Central memory CD8-positive, alpha-beta T cell (primary cell): Measurements from ENCODE around the gene MEGF6.

Experiments
- ATAC-seq: fragments of 150-1000 bp; cut with Tn5 transposase; replicated peaks from 2 replicates; pipeline ENCODE4 v1.10.0; 2022; ENCODE audit warnings: mild to moderate bottlenecking, moderate FRiP score, moderate number of reproducible peaks; ENCODE audit not compliant: poor library complexity, severe bottlenecking; ENCODE audit errors: extremely low read depth
- DNase-seq, 2 donors: peaks; one replicate each; pipeline ENCODE4 v3.0.0; 2021; ENCODE audit warnings: low spot score in 2 of 2
- H3K27ac Mint-ChIP-seq: one replicate; pipeline ENCODE4 v1.8.0; 2022; ENCODE audit warnings: low read depth, mild to moderate bottlenecking, moderate library complexity, mixed read lengths
- H3K27me3 Mint-ChIP-seq: one replicate; pipeline ENCODE4 v1.8.0; 2022; ENCODE audit warnings: mixed read lengths
- H3K36me3 Mint-ChIP-seq: one replicate; pipeline ENCODE4 v1.8.0; 2022; ENCODE audit warnings: mild to moderate bottlenecking, moderate library complexity, mixed read lengths; ENCODE audit not compliant: insufficient read depth
- H3K4me1 Mint-ChIP-seq: one replicate; pipeline ENCODE4 v1.8.0; 2022; ENCODE audit warnings: mixed read lengths
- H3K4me3 Mint-ChIP-seq: one replicate; pipeline ENCODE4 v1.8.0; 2022; ENCODE audit warnings: mild to moderate bottlenecking, moderate library complexity, mixed read lengths
- H3K9me3 Mint-ChIP-seq: one replicate; pipeline ENCODE4 v1.8.0; 2022; ENCODE audit warnings: mixed read lengths

Gene MEGF6

DNA sequence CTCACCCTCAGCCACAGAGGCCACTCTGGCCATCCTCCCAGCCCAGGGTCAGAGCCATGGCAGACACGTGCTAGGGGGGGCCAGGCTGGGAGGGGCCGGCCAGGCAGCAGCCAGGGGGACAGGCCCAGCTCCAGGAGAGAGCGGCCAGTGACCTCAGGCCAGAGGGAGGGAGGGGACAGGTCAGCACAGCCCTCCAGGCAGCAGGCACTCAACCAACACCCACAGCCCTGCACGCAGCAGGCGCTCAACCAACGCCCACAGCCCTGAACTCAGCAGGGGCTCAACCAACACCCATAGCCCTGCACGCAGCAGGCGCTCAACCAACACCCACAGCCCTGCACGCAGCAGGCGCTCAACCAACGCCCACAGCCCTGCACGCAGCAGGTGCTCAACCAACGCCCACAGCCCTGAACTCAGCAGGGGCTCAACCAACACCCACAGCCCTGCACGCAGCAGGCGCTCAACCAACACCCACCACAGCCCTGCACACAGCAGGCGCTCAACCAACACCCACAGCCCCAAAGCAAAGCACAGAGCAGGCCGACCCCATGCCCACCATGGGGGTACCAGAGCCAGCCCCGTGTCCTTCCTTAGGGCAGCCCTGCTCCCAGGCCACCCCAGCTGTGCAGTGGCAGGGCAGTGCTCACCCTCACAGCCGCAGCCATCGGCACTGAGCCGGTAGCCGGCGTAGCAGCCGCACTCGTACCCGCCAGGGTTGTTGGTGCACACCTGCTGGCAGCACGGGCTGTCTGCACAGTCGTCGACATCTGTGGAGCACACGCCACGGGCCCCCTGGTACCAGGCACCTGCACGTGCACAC is 101.0 kb downstream of the MEGF6 start:
- no peak for ATAC-seq
- no peaks in the 10 kb centered on the region for H3K36me3 Mint-ChIP-seq
- no peaks in the 10 kb centered on the region for H3K27me3 Mint-ChIP-seq
- H3K27ac Mint-ChIP-seq: no peak overlapping the region
- no peak overlapping the region for H3K4me3 Mint-ChIP-seq
- DNase-seq: no peak
- no peaks in the 10 kb centered on the region for H3K4me1 Mint-ChIP-seq
- no peaks in the 10 kb centered on the region for H3K9me3 Mint-ChIP-seq

DNA sequence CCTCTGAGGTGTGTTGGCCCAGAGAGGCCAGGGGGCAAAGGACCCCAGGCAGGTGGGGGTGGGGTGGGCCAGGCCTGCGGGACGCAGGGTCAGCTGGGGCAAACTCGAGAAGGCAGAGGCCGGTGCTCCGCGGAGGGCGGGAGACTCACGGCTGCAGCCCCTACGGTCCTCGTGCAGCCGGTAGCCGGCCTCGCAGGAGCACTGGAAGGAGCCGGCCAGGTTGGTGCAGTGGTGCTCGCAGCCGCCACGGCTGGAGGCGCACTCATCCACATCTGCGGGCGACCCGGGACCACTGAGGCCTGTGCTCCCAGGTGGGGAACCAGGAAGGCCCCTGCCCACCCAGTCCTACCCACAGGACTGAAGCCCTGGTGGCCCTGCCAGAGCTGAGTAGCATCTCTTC is 101.6 kb downstream of the MEGF6 start:
- no peak for DNase-seq
- H3K36me3 Mint-ChIP-seq: no peaks in the 10 kb centered on the region
- no peaks in the 10 kb centered on the region for H3K4me1 Mint-ChIP-seq
- H3K27ac Mint-ChIP-seq: no peak overlapping the region
- H3K27me3 Mint-ChIP-seq: no peaks in the 10 kb centered on the region
- no peaks in the 10 kb centered on the region for H3K9me3 Mint-ChIP-seq
- no peak overlapping the region for H3K4me3 Mint-ChIP-seq
- ATAC-seq: no peak

DNA sequence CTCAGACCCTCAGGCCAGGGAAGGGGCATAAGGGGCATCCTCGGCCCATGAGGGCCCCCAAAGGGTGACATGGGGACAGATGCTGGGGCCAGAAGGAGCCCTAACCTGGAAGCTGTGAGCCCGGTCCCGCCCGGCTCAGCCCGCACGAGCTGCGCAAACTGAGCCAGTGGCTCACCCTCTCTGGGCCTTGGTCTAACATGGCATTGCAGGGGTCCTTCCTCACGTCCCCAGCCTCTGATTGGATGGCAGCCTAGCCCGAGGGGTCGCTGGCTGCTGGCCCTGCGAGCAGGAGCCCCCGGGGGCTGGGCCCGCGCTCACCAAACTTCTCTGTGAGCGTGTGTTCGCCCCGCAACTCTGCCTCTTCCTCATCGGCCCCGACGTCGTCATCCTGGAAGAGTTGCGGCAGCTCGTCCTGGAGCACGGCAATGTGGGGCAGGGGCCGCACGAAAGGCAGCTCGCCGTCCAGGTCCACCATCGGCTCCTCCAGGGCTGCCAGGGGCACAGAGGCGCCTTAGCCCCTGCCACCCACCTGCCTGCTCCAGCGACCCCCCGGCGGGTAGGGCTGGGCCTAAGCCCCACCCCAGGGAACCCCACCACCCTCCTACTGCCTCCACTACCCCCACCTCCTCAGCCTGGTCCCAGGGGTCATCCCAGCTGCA is 102.4 kb downstream of the MEGF6 start:
- Mint-ChIP-seq H3K27me3 (no peaks in the 10 kb centered on the region), H3K4me1 (no peaks in the 10 kb centered on the region), H3K27ac (no peak overlapping the region), H3K9me3 (no peaks in the 10 kb centered on the region), H3K36me3 (no peaks in the 10 kb centered on the region), H3K4me3 (no peak overlapping the region)
- ATAC-seq (no peak), DNase-seq (no peak)

DNA sequence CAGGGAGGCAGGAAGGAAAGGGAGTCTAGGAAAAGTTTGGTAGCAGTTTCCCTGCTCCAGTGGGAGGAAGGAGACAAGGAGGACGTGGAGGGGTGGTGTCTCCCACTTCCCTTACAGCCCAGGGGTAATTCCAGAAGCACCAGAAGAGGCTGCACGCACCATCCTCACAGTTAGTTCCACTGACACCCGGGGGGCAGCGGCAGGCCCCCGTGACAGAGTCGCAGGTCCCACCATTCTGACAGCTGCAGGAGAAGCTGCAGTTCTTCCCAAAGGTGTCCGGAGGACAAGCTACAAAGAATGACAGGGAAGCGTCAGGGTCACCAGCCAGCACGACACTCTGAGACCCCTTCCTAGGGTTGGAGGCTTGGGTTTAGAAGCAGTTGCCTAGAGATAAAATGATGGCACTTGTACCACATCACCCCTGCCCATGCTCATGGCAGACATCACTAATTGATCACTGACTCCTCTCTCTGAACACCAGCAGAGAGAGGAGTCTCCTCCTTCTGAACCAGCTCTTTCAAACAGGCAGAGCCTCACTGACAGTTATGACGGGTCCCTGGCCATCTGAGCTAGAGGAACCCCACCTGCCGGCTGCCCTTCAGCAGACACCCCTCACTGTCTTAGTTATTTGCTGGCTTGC is 103.6 kb downstream of the MEGF6 start:
- ATAC-seq (no peak), DNase-seq (no peak)
- no peaks in the 10 kb centered on the region for H3K36me3 Mint-ChIP-seq
- H3K9me3 Mint-ChIP-seq: no peaks in the 10 kb centered on the region
- no peak overlapping the region for H3K27ac Mint-ChIP-seq
- no peaks in the 10 kb centered on the region for H3K4me1 Mint-ChIP-seq
- no peaks in the 10 kb centered on the region for H3K27me3 Mint-ChIP-seq
- H3K4me3 Mint-ChIP-seq: no peak overlapping the region

GRCh38 chr1:3506943-3507342 is 104.4 kb downstream of the MEGF6 start:
- ATAC-seq (no peak), DNase-seq (no peak)
- Mint-ChIP-seq H3K27me3 (no peaks in the 10 kb centered on the region), H3K4me1 (no peaks in the 10 kb centered on the region), H3K9me3 (no peaks in the 10 kb centered on the region), H3K27ac (no peak overlapping the region), H3K36me3 (no peaks in the 10 kb centered on the region), H3K4me3 (no peak overlapping the region)

GRCh38 chr1:3506041-3506440 is 105.3 kb downstream of the MEGF6 start:
- Mint-ChIP-seq H3K27ac (no peak overlapping the region), H3K27me3 (no peaks in the 10 kb centered on the region), H3K9me3 (no peaks in the 10 kb centered on the region), H3K36me3 (no peaks in the 10 kb centered on the region), H3K4me3 (no peak overlapping the region), H3K4me1 (no peaks in the 10 kb centered on the region)
- DNase-seq (no peak), ATAC-seq (no peak)

DNA sequence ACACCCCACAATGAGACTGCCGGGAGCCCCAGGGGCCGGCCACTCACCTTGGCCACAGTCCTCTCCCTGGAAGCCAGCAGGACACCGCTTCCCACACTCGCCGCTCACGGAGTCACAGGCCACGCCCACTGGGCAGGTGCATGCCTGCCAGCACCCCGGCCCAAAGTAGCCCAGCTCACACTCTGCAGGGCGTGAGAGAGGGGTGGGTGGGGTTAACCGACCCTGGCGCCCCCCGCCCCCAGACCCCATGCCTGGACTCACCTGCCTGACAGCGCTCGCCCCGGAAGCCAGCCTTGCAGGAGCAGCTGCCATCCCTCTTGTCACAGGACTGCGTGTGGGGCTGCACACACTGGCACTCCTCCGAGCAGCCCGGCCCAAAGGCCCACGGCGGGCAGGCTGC is 106.1 kb downstream of the MEGF6 start:
- Mint-ChIP-seq H3K4me1 (no peaks in the 10 kb centered on the region), H3K27me3 (no peaks in the 10 kb centered on the region), H3K4me3 (no peak overlapping the region), H3K36me3 (no peaks in the 10 kb centered on the region), H3K9me3 (no peaks in the 10 kb centered on the region), H3K27ac (no peak overlapping the region)
- DNase-seq (no peak), ATAC-seq (no peak)

- H3K36me3 Mint-ChIP-seq: no peaks in the 10 kb centered on the region
- no peak for DNase-seq
- no peak for ATAC-seq
Observed at GRCh38 chr1:3504822-3505153, 106.5 kb downstream of the MEGF6 start.

DNA sequence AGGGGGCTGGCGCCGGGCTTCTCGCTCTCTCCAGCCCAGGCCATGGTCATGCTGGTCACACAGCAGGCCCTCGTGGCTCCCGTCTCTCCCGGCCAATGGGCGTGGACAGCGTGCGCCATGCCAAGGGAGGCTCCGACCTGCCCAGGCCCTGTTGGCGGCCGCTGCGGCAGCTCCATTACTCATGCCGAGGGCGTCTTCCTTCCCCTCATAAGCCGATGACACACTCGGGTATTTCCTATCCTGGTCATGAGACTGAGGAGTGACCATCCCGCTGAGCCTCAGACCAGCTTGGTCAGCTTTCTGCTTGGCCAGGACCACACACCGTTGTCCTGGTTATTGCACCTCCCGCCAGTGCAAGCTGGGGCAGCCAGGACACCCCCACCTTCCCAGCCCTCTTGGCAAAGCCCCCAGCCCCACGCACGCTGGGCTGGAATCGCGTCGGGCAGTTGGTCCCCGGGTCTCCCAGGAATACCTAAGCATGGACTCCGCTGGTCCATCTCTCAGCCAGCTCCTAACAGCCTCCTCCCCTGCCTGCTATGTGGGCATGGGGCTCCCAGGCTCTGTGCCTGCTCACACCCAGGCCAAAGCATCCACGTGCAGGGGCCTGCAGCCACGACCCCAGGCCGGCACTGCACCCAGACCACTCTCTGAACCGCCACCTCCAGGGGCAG is 107.0 kb downstream of the MEGF6 start:
- Mint-ChIP-seq H3K4me1 (no peaks in the 10 kb centered on the region), H3K4me3 (no peak overlapping the region), H3K27me3 (no peaks in the 10 kb centered on the region), H3K27ac (no peak overlapping the region), H3K36me3 (no peaks in the 10 kb centered on the region), H3K9me3 (no peaks in the 10 kb centered on the region)
- ATAC-seq: no peak
- DNase-seq: no peak

More at GRCh38 chr1:3504822-3505153, 106.5 kb downstream of the MEGF6 start:
- Mint-ChIP-seq H3K27ac (no peak overlapping the region), H3K9me3 (no peaks in the 10 kb centered on the region), H3K27me3 (no peaks in the 10 kb centered on the region), H3K4me1 (no peaks in the 10 kb centered on the region), H3K4me3 (no peak overlapping the region)

DNA sequence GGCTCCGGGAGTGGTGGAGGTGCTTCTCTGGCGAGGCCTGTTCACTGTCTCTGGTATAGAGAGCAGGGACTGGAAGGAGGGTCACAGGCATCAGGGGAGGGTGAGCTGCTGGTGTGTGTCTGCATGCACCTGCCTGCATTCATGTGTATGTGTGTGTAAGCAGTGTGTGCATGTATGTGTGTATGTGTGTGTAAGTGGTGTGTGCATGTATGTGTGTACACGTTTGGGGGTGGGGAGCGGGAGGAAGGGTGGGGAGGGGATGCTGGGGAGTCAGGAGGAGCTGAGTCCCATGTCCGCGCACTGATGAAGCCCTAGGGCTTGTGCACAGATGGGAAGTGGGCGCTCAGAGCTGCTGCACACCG is 107.8 kb downstream of the MEGF6 start:
- Mint-ChIP-seq H3K4me1 (no peaks in the 10 kb centered on the region), H3K9me3 (no peaks in the 10 kb centered on the region), H3K27ac (no peak overlapping the region), H3K27me3 (no peaks in the 10 kb centered on the region), H3K36me3 (no peaks in the 10 kb centered on the region), H3K4me3 (no peak overlapping the region)
- DNase-seq (no peak), ATAC-seq (no peak)

GRCh38 chr1:3502641-3503524 is 108.4 kb downstream of the MEGF6 start:
- H3K27ac Mint-ChIP-seq: no peak overlapping the region
- H3K4me1 Mint-ChIP-seq: no peaks in the 10 kb centered on the region
- no peak for DNase-seq
- no peaks in the 10 kb centered on the region for H3K36me3 Mint-ChIP-seq
- ATAC-seq: no peak
- no peaks in the 10 kb centered on the region for H3K27me3 Mint-ChIP-seq
- H3K9me3 Mint-ChIP-seq: no peaks in the 10 kb centered on the region
- H3K4me3 Mint-ChIP-seq: no peak overlapping the region
